ENCODE data around the gene POLRMT. TPM values are rescaled to one million over a fixed set of nuclear protein-coding genes. Genes with fewer than 3 reads are reported as not detected.
"Not testable (repeated sequence)": the region's sequence is repeated elsewhere in the genome, so short reads cannot be mapped to it uniquely, and the experiment has no call there.

The POLRMT gene
- total RNA-seq, 2 donors from 2014 or later: 52.7 to 64.6 TPM

GRCh38 chr19:618674-619285 lies 14.6 kb downstream of the POLRMT start:
- no peak for DNase-seq
- intact Hi-C loops (cut with DNase I, micrococcal nuclease): no loop called here
- ATAC-seq: no peak

GRCh38 chr19:618247-618619 lies 15.1 kb downstream of the POLRMT start:
- DNase-seq (no peak), ATAC-seq (no peak)
- intact Hi-C loops (cut with DNase I, micrococcal nuclease): no loop called here

GRCh38 chr19:617551-618246 lies 15.6 kb downstream of the POLRMT start:
- no peak for DNase-seq
- no peak for ATAC-seq
- intact Hi-C loops (cut with DNase I, micrococcal nuclease): no loop called here

- ATAC-seq (peak; percentile 10), DNase-seq (no peak)
- intact Hi-C loops (cut with DNase I, micrococcal nuclease): no loop called here
Measured at GRCh38 chr19:616747-617526, 16.4 kb downstream of the POLRMT start.

GRCh38 chr19:616062-616700 lies 17.2 kb downstream of the POLRMT start:
- DNase-seq: no peak
- intact Hi-C loops (cut with DNase I, micrococcal nuclease): no loop called here
- ATAC-seq: peak; percentile 18

- ATAC-seq (peak; percentile 63), DNase-seq (no peak)
- intact Hi-C loops (cut with DNase I, micrococcal nuclease): no loop called here
Measured at GRCh38 chr19:615619-616018, 17.7 kb downstream of the POLRMT start.

- ATAC-seq: no peak
- intact Hi-C loops (cut with DNase I, micrococcal nuclease): no loop called here
- no peak for DNase-seq
Measured at GRCh38 chr19:613732-614567, 19.4 kb downstream of the POLRMT start.

- ATAC-seq (no peak), DNase-seq (no peak)
- intact Hi-C loops (cut with DNase I, micrococcal nuclease): no loop called here
Measured at GRCh38 chr19:612941-613340, 20.4 kb downstream of the POLRMT start.

GRCh38 chr19:611481-611868 lies 21.9 kb downstream of the POLRMT start:
- intact Hi-C loops (cut with DNase I, micrococcal nuclease): no loop called here
- DNase-seq: no peak
- no peak for ATAC-seq

GRCh38 chr19:610801-611480 lies 22.4 kb downstream of the POLRMT start:
- DNase-seq: peak in 1 of 2 donors; percentile 51
- intact Hi-C loops (cut with DNase I, micrococcal nuclease): no loop called here
- peak; percentile 31 for ATAC-seq

GRCh38 chr19:610071-610800 lies 23.1 kb downstream of the POLRMT start:
- ATAC-seq (peak; percentile 66), DNase-seq (no peak)
- intact Hi-C loops (cut with DNase I, micrococcal nuclease): no loop called here

GRCh38 chr19:609004-609346 lies 24.4 kb downstream of the POLRMT start:
- intact Hi-C loops (cut with DNase I, micrococcal nuclease): no loop called here
- peak; percentile 73 for ATAC-seq
- peak; percentile 40 to 58 for DNase-seq

- intact Hi-C loops (cut with DNase I, micrococcal nuclease): no loop called here
- no peak for ATAC-seq
- no peak for DNase-seq
Measured at GRCh38 chr19:608155-609003, 25.0 kb downstream of the POLRMT start.

- intact Hi-C loops (cut with DNase I, micrococcal nuclease): no loop called here
- no peak for ATAC-seq
- DNase-seq: no peak
Measured at GRCh38 chr19:607301-608154, 25.8 kb downstream of the POLRMT start.

- ATAC-seq; DNase-seq; intact Hi-C loops (cut with DNase I, micrococcal nuclease): not testable (repeated sequence)
Measured at GRCh38 chr19:605061-605971, 28.0 kb downstream of the POLRMT start.
